Cerebellar nuclear complex (tissue), 1 donor: ENCODE results near the gene UBXN4.
"Not testable (repeated sequence)": the region's sequence is repeated elsewhere in the genome, so short reads cannot be mapped to it uniquely, and the experiment has no call there.

ENCODE experiments used
- DNase-seq, 2 experiments: peaks; one replicate each; lab custom pipeline; 2025; lab: John Stamatoyannopoulos, UW

UBXN4 gene, protein sequence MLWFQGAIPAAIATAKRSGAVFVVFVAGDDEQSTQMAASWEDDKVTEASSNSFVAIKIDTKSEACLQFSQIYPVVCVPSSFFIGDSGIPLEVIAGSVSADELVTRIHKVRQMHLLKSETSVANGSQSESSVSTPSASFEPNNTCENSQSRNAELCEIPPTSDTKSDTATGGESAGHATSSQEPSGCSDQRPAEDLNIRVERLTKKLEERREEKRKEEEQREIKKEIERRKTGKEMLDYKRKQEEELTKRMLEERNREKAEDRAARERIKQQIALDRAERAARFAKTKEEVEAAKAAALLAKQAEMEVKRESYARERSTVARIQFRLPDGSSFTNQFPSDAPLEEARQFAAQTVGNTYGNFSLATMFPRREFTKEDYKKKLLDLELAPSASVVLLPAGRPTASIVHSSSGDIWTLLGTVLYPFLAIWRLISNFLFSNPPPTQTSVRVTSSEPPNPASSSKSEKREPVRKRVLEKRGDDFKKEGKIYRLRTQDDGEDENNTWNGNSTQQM

DNA sequence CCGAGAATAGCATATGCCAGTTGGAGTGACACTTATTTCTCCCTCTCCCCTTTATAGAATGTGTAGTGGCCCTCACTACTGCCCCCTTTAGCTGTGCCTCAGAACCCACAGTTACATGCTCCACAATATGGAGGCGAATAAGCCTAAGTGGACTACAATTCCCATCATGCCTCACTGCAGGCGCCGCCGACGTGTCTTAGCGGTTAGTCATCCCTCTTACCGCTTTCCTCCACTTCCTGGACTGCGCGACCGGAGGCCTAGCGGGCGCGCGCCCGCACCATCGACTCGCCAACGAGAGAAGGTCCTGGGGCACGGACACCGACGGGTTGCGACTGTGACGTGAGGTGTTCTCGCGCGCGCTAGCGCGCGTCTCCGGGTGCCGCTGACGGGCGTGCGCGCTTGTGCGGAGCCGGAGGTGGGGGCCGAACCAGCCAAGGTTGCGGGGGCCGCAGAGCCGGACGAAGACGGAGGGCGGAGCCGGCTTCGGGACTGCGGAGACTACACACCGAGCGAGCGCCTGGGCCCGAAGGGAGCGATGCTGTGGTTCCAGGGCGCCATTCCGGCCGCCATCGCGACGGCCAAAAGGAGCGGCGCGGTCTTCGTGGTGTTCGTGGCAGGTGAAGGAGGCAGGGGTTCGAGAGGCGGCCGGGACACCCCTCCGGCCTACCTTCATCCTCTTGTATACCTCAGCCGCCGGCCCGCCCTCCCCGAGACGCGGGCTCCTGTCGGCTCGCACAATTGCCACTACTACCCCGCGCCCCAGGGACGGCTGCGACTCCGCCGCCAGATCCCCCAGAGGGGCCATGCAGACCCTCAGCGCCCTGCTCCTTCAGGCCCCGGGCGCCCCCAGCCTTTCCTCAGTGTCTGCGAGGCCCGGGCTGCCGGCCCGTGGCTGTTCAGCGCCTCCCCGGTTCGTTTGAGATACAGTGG is at the start of gene UBXN4:
Gene UBXN4 (plus strand): TSS at position 461 of the 930 bp plus-strand sequence. CDS start 75 bp downstream, at position 536.
- DNase-seq, result peak; percentile 88 to 96

DNA sequence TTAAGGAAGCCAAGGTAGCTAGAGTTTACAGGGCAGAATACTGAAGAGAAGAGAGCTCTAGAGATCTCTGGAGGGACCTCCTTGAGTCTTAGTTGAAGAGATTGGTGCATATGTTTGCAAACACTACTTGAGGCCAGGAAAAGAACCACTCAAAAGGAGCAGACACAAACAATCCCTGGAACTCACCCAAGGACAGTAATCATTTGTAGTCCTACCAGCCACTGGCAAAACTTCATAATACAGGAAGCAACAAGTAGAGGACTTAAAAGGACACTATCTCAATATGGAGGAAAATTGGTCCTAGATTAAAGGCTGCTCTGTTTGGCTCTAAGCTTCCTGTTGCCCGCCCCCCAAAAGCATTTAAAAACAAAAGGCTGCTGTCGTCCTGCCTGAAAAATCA is 46.9 kb upstream of the UBXN4 start:
- DNase-seq, result no peak

DNA sequence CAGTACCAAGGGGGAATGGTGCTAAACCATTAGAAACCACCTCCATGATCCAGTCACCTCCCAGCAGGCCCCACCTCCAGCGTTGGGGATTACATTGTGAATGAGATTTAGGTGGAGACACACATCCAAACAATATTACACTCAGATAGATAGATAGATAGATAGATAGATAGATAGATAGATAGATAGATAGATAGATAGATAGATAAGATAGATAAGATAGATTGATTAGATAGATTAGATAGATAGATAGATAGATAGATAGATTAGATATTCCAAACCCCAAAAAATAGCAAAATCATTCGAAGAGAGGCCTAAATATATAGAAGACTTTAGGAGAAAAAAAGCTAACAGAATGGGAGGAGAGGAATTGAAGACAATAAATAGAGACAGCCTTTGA is 42.8 kb upstream of the UBXN4 start:
- no peak for DNase-seq

DNA sequence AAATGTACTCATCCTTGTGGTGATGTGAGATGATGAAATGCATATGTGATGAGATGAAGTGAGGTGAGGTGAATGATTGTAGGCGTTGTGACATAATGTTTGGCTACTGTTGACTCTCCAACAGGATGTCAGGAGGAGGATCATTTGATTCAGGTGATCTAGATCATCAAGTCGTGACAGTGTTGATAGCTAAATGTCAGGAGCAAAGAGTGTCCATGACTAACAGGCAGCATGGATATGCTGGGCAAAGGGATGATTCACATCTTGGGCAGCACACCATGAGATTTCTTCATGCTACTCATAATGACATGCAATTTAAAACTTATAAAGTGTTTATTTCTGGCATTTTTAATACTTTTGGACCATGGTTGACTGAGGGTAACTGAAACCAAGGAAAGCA is 40.2 kb upstream of the UBXN4 start:
- DNase-seq, result no peak

DNA sequence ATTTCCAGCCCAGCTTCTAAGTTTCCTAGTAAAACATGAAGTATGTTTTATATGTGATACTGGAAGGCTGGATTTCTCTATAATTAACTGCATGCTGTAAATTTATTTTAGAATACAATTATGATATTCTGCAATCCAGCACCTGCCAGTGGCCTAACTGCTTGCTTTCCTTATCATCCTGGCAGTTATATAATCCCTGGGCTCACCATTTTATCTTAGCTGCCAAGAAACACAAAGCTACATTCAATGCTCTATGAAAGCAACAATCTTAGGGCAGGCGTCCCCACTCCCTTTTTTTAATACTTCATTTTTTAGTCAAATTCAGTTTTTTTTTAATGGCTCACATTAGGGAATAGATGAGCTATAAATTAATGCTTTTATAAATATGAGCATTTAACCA is 38.4 kb upstream of the UBXN4 start:
- DNase-seq, result no peak

DNA sequence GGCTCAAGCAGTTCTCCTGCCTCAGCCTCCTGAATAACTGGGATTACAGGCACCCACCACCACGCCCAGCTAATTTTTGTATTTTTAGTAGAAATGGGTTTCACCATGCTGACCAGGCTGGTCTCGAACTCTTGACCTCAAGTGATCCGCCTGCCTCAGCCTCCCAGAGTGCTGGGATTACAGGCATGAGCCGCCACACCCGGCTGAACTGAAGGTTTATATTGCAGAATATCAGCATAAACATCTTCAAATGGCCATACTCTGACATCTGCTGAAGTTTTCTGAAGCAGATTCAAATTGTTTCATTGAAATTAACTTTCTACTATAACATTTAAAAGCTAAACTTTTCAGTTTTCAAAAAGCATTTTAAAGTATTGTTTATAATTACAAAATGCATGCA is 37.6 kb upstream of the UBXN4 start:
- not testable (repeated sequence) for DNase-seq

DNA sequence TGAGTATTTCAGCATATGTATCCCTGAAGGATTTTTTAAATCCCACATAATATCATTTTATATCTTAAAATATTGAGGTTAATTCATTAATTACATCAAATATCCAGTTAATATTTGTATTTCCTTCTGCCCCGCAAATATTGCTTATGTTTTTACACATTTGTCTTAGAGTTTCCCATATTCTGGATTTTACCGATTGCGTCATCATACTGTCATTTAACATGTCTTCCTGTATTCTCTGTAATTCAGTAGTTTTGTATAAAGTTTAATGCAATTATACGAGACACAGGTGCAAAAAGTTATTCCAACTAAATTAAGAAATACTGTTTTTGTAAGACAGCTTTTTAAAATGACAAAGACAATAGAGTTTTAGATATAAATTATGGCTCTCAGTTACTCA is 33.5 kb upstream of the UBXN4 start:
- no peak for DNase-seq

DNA sequence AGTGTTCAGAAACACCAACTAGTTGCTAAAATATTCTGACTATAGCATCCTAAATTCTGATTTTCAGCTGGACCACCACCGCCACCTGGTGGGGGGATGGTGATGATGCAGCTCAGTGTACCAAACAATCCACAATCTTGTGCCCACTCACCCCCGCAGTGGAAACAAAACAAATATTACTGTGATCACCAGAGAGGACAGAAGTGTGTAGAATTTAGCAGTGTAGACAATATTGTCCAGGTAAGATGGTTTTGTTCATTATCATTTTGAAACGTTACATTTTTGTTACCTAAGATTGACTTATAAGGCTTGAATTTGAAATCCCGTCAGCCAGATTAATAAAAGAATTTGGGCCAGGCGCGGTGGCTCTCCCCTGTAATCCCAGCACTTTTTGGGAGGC is 31.7 kb upstream of the UBXN4 start:
- peak in 1 of 2 experiments; percentile 8 for DNase-seq

DNA sequence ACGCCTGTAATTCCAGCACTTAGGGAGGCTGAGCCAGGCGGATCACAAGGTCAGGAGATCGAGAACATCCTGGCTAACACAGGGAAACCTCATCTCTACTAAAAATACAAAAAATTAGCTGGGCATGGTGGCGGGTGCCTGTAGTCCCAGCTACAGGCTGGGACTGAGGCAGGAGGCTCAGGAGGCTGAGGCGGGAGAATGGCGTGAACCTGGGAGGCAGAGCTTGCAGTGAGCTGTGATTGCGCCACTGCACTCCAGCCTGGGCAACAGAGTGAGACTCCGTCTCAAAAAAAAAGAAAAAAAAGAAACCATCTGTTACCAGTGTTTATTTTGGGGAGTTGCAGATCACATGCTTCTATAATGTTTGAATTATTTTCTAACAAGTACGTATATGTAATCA is 26.6 kb upstream of the UBXN4 start:
- not testable (repeated sequence) for DNase-seq

DNA sequence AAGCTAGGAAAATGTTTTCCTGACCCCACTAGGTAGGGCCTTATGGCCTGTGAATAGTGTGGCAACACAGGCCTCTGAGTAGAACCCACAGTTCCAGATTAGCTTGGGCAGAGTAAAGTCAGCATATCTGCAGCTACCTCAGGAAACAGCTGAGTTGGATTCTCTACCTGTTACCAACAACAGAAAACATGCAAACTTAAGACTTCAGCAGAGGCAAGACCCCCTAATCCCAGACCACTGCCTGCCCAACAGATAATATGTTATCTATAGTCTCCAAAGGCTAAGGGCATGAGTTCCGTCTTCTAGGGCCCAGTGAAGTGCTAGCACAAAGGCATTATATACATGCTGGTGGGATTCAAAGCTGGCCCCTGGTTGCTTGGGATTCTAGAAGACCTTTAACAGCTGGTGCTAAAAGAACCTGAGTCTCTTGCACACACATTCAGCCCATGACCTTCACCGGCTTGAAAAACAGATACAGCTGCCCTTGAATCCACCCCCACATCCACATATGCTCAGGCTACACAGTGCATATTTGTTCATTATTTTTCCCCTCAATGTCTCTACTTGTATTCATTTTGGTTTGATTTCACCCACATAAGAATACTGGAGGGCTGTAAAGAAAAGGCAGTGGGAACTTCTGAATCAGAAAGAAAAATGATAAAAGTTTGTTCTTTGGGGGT is 13.5 kb upstream of the UBXN4 start:
- DNase-seq, result no peak

DNA sequence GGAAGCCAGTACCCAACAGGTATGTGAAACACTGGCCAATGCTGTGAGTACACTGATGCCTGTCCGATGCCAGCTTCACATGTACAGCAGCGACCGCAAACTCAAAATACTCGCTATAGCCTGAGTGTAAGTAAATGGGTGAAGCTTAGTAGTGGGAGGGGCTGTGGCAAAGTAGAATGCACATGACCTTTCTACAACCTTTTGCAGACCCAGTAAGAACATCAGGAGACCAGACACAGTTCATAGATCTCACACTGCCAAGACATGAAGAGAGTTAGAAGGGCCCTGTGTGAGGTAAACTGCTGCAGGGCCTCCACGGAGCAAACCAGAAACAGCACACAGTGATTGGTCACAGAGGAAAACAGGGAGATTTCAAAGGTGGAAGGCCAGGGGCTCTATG is 9.1 kb upstream of the UBXN4 start:
- no peak for DNase-seq

DNA sequence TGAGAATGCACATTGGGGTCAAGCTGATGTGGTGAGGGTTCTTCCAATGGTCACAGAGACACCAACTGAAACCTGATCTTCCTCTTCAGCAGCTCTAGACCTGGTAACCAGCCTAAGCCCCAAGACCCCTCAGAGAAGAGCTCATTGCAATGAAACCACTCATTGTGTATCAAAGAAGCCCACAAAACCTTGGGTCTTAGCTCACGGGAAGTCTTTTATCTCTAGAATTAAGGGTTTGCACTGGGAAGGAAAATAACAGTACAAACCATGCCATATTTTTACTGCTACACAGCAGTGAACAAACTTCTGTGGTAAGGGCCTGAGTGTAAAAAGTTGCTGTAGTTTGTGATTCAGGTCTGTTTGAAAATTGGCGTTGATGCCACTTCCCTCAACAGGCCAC is 8.6 kb upstream of the UBXN4 start:
- DNase-seq, result no peak

DNA sequence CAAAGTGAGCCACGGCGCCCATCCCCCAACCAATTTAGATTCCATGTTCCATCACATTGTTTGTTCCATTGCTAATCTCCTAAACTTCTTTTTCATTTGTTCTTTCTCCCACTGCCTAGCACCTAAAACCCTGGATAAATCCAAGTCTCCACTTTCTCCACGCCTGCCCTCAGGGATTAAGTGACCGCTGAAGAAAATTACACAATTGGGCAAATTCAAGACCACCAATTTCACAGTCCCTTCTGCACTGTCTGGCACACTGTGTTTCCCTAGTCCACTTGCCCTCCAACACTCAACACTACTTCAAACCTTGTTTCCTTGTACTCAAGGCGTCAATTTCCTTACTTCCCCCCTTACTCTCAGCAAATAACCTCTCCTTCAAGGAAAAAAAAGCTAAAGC is 5.1 kb upstream of the UBXN4 start:
- DNase-seq, result no peak

DNA sequence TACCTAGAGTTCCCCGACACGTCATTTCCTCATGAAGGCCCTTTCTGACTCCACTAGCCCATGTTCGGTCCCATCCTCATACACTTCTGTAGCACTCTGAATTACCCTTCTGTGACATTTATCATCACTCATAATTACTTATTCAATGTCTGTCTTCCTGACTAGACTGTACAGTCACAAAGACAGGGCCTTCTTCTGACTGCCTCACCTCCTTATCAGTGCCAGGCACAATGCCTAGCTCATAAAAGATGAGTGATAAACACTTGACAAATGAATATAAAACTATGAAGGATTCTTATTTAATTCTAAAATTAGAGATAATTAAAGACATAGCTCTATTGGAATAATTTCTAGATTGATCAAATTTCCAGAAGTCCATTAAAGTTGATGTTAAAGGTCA is 1.4 kb upstream of the UBXN4 start:
- no peak for DNase-seq

DNA sequence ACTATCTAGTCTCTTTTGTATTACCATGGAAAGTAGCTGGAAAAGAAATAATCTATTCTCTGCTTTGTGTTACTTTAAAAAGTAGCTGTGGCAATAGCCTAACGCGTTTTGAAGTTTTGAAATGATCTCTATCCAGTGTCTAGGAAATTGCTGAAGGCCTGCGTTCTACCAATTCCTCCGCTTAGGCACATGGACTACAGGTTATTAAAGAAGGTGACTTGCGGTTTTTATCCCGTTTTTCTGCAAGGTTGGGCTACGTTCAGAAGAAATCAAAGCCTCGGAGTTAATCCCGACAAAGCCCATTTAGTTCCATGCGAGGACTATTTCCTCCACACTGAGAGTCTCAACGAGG is 636 bp upstream of the UBXN4 start:
- no peak for DNase-seq

DNA sequence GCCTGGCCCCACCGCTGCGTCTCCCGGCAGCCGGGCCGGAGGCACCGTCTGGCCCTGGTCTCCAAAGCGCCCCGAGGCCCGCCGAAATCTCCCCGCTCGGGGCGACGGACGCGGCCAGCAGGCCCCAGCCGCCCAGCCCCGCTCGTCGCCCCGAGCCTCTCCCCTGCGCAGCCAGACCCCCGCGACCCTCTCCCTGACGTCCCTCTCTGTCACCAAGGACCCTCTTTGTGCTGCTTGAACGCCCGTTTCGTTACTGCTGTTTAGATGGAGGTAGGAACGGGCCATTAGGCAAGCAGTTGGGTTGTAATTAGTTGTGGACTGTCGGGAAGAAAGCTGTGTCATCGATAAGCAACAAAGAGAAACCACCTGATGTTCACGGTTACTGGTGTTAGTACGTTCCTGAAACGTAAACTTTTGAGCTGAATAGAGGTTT is 686 bp downstream of the UBXN4 start:
- no peak for DNase-seq

DNA sequence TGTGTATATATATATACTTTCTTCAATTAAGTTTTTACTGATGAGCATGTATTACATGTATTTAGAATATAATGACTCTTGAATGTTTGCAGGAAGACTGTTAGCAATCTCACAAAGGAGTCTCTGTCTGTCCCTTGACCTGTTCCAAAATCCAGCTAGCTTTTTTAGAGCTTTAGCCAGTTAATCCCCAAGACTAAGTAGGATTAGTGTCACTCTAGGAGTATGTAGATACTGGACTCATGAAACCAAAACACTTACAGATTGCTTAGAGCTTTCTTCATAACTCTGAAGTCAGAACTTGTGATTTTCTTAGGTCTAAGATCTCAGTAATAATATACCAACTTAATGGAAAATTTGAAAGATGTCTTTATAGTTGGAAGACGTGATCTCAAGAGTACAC is 2.2 kb downstream of the UBXN4 start:
- DNase-seq, result no peak

DNA sequence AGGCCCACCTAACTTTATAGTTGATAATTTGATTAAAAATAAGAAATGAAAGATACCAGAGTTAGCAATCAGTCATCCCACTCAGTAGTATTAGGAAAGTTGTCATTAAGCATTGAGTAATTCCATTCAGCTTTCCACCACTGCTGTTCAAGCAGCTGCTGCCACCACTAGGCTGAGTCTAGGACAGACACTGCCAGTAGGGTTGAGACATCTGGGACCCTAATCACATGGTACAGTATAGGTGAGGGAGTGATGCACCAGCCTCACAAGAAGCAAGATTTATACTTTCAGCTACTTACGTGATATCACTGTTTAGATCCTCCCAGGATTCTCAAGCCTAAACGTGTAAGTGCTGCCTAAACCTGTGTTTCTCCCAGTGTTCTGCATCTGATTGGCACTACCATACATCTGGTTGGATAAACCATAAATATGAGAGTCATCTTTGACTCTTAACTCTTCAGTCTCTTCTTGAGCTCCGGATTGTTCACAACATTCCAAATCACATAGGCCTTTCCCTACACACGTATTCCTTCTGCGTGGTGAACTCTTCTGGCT is 3.2 kb downstream of the UBXN4 start:
- no peak for DNase-seq

DNA sequence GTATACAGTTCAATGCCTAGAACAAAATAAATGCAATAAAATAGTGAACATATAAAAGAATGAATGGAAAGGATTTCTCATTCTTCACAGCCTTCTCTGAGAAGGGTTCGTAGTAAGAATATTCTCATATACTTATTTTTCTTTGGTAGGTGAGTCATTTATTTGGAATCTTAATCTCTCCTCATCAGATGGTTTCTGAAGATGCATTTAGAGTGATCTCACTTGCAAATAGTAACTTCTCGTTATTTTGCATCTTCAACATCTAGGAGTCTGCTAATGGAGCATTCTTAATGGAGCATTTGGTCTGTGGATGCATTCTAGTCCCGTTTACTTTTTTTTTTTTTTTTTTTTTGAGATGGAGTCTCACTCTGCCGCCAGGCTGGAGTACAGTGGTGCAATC is 3.9 kb downstream of the UBXN4 start:
- DNase-seq, result no peak

DNA sequence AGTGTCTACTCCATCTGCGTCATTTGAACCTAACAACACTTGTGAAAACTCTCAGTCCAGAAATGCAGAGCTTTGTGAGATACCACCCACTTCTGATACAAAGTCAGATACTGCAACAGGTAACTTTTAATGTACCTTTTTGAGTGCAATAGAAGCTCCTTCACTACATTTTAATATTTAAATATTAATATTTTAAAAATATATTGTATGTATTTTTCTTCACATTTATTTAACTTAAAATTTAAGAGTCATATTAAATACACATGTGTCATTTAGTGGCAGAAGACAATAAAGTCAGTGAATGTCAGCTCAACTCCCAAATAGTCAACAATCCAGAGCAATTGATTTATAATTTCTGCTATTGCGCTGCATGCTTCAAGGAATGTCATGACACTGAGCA is 13.9 kb downstream of the UBXN4 start:
- DNase-seq, result no peak

DNA sequence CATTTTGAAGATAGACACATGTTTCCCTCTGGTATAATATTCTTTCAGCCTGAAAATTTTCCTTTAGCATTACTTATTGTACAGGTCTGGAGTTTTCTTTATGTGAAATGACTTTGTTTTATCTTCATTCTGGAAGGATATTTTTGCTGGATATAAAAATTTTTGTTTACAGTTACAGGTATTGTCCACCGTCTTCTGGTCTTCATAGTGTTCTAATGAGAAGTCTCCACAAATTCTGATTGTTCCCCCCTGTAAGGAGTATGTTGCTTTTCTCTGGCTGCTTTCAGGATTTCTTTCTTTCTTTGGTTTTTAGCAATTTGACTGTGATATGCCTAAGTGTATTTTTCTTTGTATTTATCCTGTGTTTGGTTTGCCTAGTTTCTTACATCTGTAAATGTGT is 15.0 kb downstream of the UBXN4 start:
- DNase-seq, result no peak

DNA sequence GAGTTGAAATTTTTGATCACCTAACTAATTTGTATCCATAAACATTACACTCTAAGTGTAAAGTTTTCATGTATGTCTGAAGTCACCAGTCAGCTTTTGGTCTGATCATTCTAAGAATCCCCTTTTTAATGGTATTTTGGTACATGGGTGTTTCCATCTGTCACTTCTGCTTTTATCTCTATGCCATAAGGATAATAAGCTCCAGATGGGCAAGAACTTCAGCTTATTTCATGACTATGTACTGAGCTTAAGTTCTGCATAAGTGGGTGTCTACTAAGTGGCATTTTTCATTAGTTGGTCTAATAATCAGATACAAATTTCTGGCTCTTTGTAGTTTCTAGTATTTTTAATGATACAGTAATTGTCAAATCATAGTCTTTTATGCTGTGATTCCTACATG is 20.4 kb downstream of the UBXN4 start:
- no peak for DNase-seq
